GM21825 (cell line): ENCODE results near the gene ZNG1B.
"Not testable (repeated sequence)": the region's sequence is repeated elsewhere in the genome, so short reads cannot be mapped to it uniquely, and the experiment has no call there.

Experiments
- ATAC-seq: cut with Tn5 transposase; IDR thresholded peaks from one replicate; pipeline ENCODE4 v1.9.1; 2021; ENCODE audit warnings: mild to moderate bottlenecking, moderate library complexity; ENCODE audit not compliant: unreplicated experiment

Gene ZNG1B

GRCh38 chr2:113503094-113504042, 65.9 kb downstream of the ZNG1B start:
- peak; percentile 69 for ATAC-seq

GRCh38 chr2:113504081-113504480, 66.6 kb downstream of the ZNG1B start:
- ATAC-seq: not testable (repeated sequence)

- ATAC-seq: not testable (repeated sequence)
Measured at GRCh38 chr2:113507394-113508140, 70.1 kb downstream of the ZNG1B start.

GRCh38 chr2:113508187-113508586, 70.7 kb downstream of the ZNG1B start:
- not testable (repeated sequence) for ATAC-seq

GRCh38 chr2:113510913-113511312, 73.4 kb downstream of the ZNG1B start:
- ATAC-seq: not testable (repeated sequence)

GRCh38 chr2:113511859-113512258, 74.4 kb downstream of the ZNG1B start:
- ATAC-seq: not testable (repeated sequence)

GRCh38 chr2:113515457-113515856, 78.0 kb downstream of the ZNG1B start:
- ATAC-seq: not testable (repeated sequence)

GRCh38 chr2:113515995-113516394, 78.5 kb downstream of the ZNG1B start:
- not testable (repeated sequence) for ATAC-seq

- ATAC-seq: not testable (repeated sequence)
Measured at GRCh38 chr2:113517025-113517424, 79.5 kb downstream of the ZNG1B start.

GRCh38 chr2:113520837-113521236, 83.3 kb downstream of the ZNG1B start:
- ATAC-seq: not testable (repeated sequence)

GRCh38 chr2:113521492-113521891, 84.0 kb downstream of the ZNG1B start:
- ATAC-seq: not testable (repeated sequence)

GRCh38 chr2:113524986-113525385, 87.5 kb downstream of the ZNG1B start:
- ATAC-seq: not testable (repeated sequence)

- peak; percentile 83 for ATAC-seq
Measured at GRCh38 chr2:113527350-113528045, 90.0 kb downstream of the ZNG1B start.

GRCh38 chr2:113528126-113528525, 90.6 kb downstream of the ZNG1B start:
- not testable (repeated sequence) for ATAC-seq

GRCh38 chr2:113528904-113529303, 91.4 kb downstream of the ZNG1B start:
- ATAC-seq: not testable (repeated sequence)

GRCh38 chr2:113532991-113533390, 95.5 kb downstream of the ZNG1B start:
- not testable (repeated sequence) for ATAC-seq

GRCh38 chr2:113536573-113536972, 99.1 kb downstream of the ZNG1B start:
- ATAC-seq: not testable (repeated sequence)

GRCh38 chr2:113540834-113541203, 103.3 kb downstream of the ZNG1B start:
- not testable (repeated sequence) for ATAC-seq

- not testable (repeated sequence) for ATAC-seq
Measured at GRCh38 chr2:113541204-113541975, 103.9 kb downstream of the ZNG1B start.

- not testable (repeated sequence) for ATAC-seq
Measured at GRCh38 chr2:113541976-113542485, 104.5 kb downstream of the ZNG1B start.
